Measurements from ENCODE around the gene EDN3.

The EDN3 gene

GRCh38 chr20:59300333-59301081 lies at the start of gene EDN3:
Gene EDN3, plus strand, starts transcription at chr20:59300611. Its CDS starts 202 bp downstream, at chr20:59300813.
- DNase-seq (ENCODE audit: low spot score) = no peak

DNA sequence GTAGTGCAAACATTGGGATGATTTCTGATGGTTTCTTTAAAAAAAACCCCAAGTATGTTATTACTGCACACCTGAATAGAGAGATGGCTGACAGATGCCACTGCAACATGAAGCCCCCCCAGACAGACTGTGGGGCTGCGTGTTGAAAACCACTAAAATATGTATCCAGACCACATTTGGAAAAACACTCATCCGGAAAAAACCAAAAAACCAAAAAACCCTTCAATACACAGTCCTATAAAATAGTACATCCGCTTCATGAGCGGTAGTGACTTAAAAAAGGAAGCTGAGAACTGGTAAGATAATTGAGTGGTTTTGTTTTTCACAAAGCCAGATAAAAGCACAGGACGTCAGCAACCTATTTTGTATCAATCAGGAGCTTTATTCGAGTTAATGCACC lies 47.1 kb upstream of the EDN3 start:
- DNase-seq (ENCODE audit: low spot score) = peak; percentile 23

GRCh38 chr20:59253779-59254319 lies 46.6 kb upstream of the EDN3 start:
- DNase-seq (ENCODE audit: low spot score) = peak; percentile 21

DNA sequence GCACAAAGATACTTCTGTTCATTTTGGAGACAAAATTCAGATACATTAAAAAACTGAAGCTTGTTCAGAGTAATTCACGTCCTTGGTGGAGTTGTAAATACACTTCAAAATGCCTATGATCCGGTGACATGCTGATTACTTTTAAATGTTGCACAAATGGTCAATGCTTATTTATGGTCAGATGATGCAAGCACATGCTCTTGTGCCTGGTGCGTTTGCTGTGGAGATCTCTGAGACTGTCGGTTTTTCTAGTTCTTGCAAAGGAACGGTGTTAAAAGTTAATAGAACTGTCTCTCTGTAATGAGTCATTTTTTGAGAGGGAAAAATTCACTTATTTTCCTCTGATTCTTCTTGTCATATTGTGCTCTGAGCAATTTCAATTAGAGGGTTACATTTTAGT lies 45.2 kb upstream of the EDN3 start:
- no peak for DNase-seq (ENCODE audit: low spot score)

DNA sequence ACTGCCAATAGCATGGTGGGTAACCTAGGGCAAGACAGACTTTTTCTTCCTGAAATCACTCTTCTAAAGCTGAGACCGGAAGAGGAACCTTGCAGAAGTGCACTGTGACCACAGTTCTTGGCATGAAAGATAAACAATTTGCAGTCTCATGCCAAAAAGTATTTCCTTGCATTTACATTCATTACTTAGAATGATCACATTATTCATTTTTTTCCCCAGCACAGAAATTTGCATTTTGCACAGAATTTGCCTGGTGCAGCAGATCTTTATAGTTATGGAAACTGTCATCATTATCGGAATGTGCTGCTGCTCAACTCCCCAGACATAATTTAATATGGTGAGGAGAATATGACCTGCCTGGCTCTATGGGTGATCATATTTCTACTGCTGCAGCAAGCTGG lies 42.2 kb upstream of the EDN3 start:
- peak; percentile 9 for DNase-seq (ENCODE audit: low spot score)

DNA sequence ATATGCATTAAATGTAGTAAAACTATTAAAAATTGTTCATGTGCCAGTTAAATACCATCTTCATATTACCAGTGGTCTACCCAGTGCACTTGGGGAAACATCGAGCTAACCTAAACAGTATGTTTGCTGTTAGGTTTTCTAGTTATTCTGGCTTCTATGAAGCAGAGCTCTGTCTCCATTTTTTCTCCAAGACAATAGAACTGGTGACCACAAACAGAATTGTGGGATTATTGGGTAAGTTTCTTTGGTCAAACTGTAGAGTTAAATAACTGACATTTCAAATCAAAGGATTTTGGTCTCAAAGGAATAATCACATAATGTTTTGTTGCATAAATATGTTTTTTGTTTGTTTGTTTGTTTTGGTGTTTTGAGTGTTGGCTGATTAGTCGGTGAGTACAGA lies 40.5 kb upstream of the EDN3 start:
- no peak for DNase-seq (ENCODE audit: low spot score)

DNA sequence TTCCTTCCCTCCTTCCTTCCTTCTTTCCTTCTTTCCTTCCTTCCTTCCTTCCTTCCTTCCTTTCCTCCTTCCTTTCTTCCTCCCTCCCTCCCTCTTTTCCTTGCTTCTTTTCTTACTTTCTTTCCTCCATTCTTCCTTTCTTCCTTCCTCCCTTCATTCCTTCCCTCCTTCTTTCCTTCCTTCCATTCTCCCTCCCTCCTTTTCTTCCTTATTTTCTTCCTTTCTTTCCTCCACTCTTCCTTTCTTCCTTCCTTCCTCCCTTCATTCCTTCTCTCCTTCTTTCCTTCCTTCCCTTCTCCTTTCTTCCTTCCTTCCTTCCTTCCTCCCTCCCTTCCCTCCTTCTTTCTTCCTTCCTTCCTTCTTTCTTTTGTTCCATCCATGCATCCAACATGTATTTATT lies 35.1 kb upstream of the EDN3 start:
- DNase-seq (ENCODE audit: low spot score) = no peak

DNA sequence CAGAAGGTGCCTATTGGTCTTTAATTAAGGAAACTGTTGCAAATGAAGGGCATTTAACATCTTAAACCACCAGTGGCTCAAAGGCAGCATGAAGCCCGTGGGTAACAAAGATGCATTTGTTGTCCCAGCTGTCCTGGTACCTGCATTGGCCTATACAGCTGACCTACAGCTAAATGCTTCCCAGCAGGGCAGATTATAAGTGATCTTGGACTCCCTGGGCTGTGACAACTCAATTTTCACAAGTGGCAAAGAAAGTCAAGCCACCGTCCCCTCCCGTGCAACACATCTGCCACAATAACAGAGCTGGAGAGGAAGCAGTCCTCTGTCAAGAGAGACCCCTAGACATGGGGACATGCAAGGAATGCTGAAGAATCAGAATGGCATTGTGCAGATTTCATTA lies 31.5 kb upstream of the EDN3 start:
- DNase-seq (ENCODE audit: low spot score) = no peak

DNA sequence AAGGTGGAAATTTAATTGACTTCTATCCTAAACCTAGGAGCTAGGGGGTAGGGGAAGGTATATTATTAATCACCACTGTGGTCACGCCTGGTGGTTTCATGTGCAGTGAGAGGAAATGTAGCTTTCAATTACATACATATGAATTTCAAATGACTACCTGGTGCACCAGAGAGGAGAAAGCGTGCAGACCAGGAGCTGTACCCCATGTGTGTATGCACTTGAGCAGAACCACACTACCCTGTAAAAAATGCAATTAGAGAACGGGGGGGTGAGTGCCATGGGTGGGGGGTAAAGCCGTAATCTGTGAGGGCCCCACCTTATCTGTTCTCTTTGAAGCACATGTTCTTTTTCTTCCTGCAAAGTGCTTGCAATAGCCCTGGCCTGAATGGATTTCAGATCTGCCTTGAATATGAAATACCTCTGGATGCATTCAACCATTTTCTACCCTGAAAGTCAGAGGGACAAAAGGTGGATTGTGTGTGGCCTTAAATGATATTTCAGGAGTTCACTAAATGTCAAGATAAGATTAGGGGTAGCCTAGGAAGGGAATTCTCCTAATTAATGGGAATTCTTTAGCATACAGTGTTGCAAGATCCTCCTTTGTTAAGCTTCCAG lies 30.9 kb upstream of the EDN3 start:
- no peak for DNase-seq (ENCODE audit: low spot score)

DNA sequence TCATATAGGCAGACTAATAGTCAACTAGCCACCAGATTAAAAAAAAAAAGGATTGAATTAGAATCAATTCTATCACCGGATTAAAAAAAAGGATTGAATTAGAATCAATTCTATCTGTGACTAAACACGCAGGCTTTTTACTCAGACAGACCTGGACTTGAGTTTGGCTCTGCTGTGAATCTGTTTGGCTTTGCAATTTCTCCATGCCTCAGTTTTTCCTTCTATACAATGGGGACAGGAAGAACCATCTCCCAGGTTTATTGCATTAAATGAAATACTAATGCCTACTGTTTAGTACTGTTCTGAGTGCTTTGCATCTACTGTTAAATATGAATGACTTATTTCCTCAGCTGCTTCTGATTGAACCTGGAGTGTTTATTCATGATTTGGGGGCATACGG lies 30.0 kb upstream of the EDN3 start:
- DNase-seq (ENCODE audit: low spot score) = no peak

GRCh38 chr20:59273739-59274357 lies 26.6 kb upstream of the EDN3 start:
- DNase-seq (ENCODE audit: low spot score) = peak; percentile 3

- no peak for DNase-seq (ENCODE audit: low spot score)
Observed at GRCh38 chr20:59276938-59277337, 23.5 kb upstream of the EDN3 start.

- DNase-seq (ENCODE audit: low spot score) = no peak
Observed at GRCh38 chr20:59284470-59284869, 15.9 kb upstream of the EDN3 start.

GRCh38 chr20:59289994-59290393 lies 10.4 kb upstream of the EDN3 start:
- no peak for DNase-seq (ENCODE audit: low spot score)

GRCh38 chr20:59291740-59292383 lies 8.5 kb upstream of the EDN3 start:
- DNase-seq (ENCODE audit: low spot score) = no peak

DNA sequence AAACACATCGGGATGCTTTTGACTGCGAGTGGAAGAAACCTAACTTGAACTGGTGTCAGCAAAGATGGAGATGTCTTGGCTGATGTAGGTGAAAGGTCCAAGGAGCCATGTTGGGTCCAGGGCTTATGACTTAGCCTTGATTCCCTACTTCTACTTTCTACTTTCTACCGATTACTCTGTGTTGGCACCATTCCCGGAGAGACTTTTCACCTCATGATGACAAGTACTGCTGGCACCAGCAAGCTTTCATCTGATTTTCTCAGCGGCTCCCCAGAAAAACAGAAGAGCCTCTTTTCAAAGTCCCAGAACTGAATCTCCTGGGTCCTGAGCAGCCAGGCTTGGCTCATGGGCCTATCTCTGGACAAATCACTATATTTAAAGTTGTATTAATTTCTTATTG lies 4.9 kb upstream of the EDN3 start:
- no peak for DNase-seq (ENCODE audit: low spot score)

DNA sequence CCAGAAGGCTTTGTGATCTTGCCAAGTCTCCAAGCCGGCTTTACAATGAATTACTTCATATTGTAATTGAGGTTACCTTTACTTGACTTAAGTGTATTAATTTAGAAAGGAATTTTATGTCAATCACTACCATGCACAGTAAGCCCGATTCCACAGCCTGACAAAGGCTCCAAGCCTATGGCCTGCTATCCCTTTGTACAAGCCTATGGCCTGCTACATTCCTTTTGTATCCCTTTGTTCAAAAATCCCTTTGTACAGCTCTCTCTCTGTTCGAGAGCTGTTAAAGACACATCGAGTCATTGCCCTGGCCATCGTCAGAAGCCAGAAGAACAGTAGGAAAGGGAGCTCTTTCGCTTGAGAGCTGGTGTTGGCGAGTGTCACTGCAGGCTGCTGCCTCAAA lies 2.7 kb upstream of the EDN3 start:
- no peak for DNase-seq (ENCODE audit: low spot score)

DNA sequence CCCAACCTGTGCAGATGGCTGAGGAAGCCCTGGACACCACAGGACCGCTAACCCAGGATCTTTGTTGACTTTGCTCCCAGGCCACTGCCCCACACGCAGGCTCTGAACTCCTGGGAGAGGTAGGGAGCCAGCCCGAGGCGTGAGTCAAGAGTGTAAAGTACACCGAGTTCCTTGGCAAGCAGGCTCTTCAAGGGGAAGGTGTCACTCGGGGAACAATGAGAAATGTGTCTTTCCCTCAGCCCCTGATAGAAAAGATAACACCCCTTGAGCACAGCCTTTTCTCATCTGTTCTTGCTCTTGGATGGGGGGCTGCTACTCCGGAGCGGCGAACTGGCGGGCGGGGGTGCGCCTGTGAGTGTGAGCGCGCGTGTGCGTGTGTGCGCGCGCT lies 472 bp upstream of the EDN3 start:
- DNase-seq (ENCODE audit: low spot score) = no peak

DNA sequence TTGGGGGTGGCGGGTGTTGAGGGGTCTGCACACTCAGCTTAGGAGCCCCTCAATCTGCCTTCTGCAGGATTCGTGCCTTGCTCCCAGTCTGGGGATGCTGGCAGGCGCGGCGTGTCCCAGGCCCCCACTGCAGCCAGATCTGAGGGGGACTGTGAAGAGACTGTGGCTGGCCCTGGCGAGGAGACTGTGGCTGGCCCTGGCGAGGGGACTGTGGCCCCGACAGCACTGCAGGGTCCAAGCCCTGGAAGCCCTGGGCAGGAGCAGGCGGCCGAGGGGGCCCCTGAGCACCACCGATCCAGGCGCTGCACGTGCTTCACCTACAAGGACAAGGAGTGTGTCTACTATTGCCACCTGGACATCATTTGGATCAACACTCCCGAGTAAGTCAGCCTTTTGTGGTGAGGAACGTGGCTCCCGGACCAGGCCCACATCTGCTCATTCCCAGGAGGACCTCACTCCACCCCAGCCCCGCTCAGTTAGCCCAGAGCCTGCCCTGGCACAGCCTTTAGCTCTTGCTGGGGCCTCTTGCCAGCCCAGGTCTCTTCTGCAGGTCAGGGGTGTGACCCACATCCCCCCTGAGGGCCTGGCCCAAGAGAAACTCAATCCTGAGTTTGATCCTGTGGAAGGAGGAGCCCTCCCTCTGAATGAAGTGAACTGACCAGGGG lies 1.1 kb downstream of the EDN3 start:
- DNase-seq (ENCODE audit: low spot score) = no peak

DNA sequence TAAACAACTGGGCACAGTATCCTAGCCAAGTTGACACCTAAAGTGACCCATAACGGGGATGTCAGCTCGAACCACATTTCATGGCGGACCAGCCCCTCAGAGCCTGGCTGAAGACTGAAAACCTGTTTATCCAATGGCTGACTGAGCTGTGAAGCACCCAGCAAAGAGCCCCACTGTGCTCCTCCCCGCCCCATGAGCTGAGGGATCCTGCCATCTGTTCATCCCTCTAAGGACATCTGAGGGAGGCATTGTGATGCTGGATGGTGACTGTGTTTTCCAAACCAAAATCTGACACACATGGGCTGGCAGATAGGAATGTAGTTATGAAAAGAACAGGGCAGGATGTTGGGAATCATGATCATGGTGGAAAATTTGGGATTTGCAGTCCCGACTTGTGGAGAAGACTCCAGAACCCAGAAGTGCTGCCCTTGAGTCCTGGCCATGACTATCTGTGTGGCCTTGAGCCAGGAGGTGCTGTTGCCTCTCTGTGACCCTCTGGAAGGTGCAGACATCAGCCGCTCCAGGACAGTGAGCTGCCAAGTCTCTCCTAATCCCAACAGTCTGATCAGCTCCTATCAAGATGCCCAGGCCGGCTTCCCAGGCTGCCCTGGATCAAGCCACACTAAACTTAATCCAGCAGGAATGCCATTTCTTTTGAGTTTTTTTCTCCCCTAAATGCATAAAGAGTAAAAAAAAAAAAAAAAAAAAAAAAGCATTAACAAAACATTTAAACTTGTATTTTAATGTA lies 5.7 kb downstream of the EDN3 start:
- DNase-seq (ENCODE audit: low spot score) = no peak

- DNase-seq (ENCODE audit: low spot score) = no peak
Observed at GRCh38 chr20:59307270-59307669, 6.9 kb downstream of the EDN3 start.

Data from CD4-positive, alpha-beta T cell treated with Interleukin-15 for 4 hours (primary cell).